PC-9 (cell line): ENCODE measurements around the gene SH3RF3. TPM values are rescaled to one million over a fixed set of nuclear protein-coding genes. Genes with fewer than 3 reads are reported as not detected.

Source experiments
- BruUV-seq: library from RNA; stranded (reverse); fragments of 400-500 nt; replicated peaks from 2 replicates; lab custom pipeline; 2021; lab: Mats Ljungman, UMichigan
- CTCF ChIA-PET: fragments of 300-600 bp; sonication (Branson Sonifier 250); formaldehyde crosslinking; loops from one replicate; lab custom pipeline; 2022; ENCODE audit warnings: antibody characterized with exemption; lab: Charles Lee
- POLR2A ChIA-PET: fragments of 300-600 bp; sonication (Branson Sonifier 250); formaldehyde crosslinking; loops from one replicate; lab custom pipeline; 2022; ENCODE audit warnings: antibody characterized with exemption; ENCODE audit not compliant: unreplicated experiment; lab: Charles Lee
- DNase-seq, 2 experiments: peaks; one replicate each; pipeline versions ENCODE4 v3.0.0 to v3.0.0-alpha.2; 2015 to 2022; ENCODE audit warnings: mixed read lengths in 1 of 2
- H2AFZ ChIP-seq: fragments of 200-600 bp; sonication (generic); 2 replicates; pipeline ENCODE4 v1.8.1; 2017; ENCODE audit warnings: antibody characterized with exemption
- H3F3A ChIP-seq: fragments of 200-600 bp; sonication (generic); 2 replicates; pipeline ENCODE4 v1.8.1; 2017; ENCODE audit warnings: antibody characterized with exemption, mild to moderate bottlenecking, low read depth; ENCODE audit not compliant: insufficient read depth
- H3K27ac ChIP-seq: fragments of 200-600 bp; sonication (generic); 2 replicates; pipeline ENCODE4 v1.6.1; 2016; ENCODE audit warnings: mixed run types
- H3K27me3 ChIP-seq: fragments of 200-600 bp; sonication (generic); 2 replicates; pipeline ENCODE4 v1.6.1; 2016; ENCODE audit warnings: low read depth, mixed run types; ENCODE audit not compliant: insufficient read depth
- H3K36me3 ChIP-seq: fragments of 200-600 bp; sonication (generic); 2 replicates; pipeline ENCODE4 v1.6.1; 2016; ENCODE audit warnings: low read depth, mixed run types
- H3K4me1 ChIP-seq: fragments of 200-600 bp; sonication (generic); replicated peaks from 2 replicates; pipeline ENCODE4 v1.6.1; 2016; ENCODE audit warnings: mixed run types; ENCODE audit not compliant: insufficient read depth
- H3K4me2 ChIP-seq: fragments of 200-600 bp; sonication (generic); 2 replicates; pipeline ENCODE4 v1.6.1; 2017; ENCODE audit warnings: mixed run types
- H3K4me3 ChIP-seq: fragments of 200-600 bp; sonication (generic); 2 replicates; pipeline ENCODE4 v1.6.1; 2016; ENCODE audit warnings: mixed run types
- H3K79me2 ChIP-seq: fragments of 200-600 bp; sonication (generic); 2 replicates; pipeline ENCODE4 v1.6.1; 2017; ENCODE audit warnings: low read depth, mixed run types
- H3K9me2 ChIP-seq: fragments of 200-600 bp; sonication (generic); 2 replicates; pipeline ENCODE4 v1.8.1; 2017; ENCODE audit warnings: mild to moderate bottlenecking; ENCODE audit not compliant: insufficient read depth
- H3K9me3 ChIP-seq: fragments of 200-600 bp; sonication (generic); 2 replicates; pipeline ENCODE4 v1.8.1; 2016; ENCODE audit warnings: low read depth; ENCODE audit not compliant: insufficient read depth
- H4K20me1 ChIP-seq: fragments of 200-600 bp; sonication (generic); 2 replicates; pipeline ENCODE4 v1.8.1; 2017; ENCODE audit not compliant: insufficient read depth
- CTCF ChIP-seq: fragments of 200-600 bp; sonication (generic); conservative IDR thresholded peaks from 2 replicates; pipeline ENCODE4 v1.6.1; 2017; ENCODE audit warnings: mixed run types, antibody characterized with exemption, mild to moderate bottlenecking, moderate library complexity
- EZH2 ChIP-seq: fragments of 200-600 bp; sonication (generic); IDR thresholded peaks from 2 replicates; pipeline ENCODE4 v1.8.0; 2017; ENCODE audit warnings: antibody characterized with exemption, low read depth
- intact Hi-C: fragments of 100-400 bp; cut with micrococcal nuclease; formaldehyde crosslinking; loops from one replicate; pipeline ENCODE4 v1.10.0; 2022; ENCODE audit not compliant: unreplicated experiment
- total RNA-seq: library from RNA; stranded (reverse); gene quantifications from 2 replicates; pipeline ENCODE4 v1.2.3, GENCODE V29; 2021

Gene SH3RF3
- total RNA-seq, 1 experiment from 2014 or later, result 6.1 TPM

DNA sequence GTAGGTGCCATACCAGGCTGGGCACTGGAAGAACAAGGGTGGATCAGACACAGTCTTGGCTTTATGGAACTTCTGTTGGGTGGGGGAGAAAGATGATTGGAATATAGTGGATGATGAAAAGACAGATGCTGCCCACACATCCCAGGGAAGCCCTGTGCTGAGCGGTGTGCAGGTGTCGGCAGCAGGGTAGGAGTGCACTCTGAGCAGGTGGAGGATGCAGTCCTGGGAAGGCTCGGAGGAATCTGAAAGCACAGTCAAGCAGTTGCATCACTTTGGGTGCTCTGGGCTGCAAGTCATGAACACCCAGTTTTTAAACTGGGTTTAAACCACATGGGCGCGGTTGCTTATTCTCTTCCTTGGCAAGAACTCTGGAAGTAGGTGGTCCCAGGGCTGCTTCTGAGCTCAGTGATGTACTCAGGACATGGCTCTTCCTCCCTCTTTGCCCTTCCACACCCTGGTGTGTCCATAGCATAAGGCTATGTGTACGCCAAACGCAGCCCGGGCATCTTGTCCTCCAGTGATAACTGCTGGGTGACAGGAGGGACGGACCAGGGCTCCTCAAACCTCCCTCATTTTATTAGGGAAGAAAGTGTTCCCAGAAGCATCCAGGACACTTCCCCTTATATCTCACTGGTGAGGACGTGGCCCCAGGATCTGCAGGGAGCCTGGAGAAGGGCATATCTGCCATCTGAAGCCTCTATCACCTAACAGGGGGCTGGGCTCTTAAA is 84.0 kb downstream of the SH3RF3 start:
- H3K4me3 ChIP-seq, result no peak overlapping the region
- H3K4me1 ChIP-seq, result peaks cover 83% of the 10 kb centered on the region
- TF ChIP-seq CTCF, result no peak
- no peak for TF ChIP-seq EZH2
- H3K79me2 ChIP-seq, result peaks cover 60% of the 10 kb centered on the region
- intact Hi-C loops, result loop anchor here (5.0 kb wide), 2 partner anchors 119 to 194 kb away; no protein-coding TSS in a partner anchor
- TSS peak; percentile 82 for BruUV-seq
- no peaks in the 10 kb centered on the region for H4K20me1 ChIP-seq
- no peaks in the 10 kb centered on the region for H3K27me3 ChIP-seq
- H3K9me2 ChIP-seq, result no peaks in the 10 kb centered on the region
- ChIA-PET POLR2A (no interaction called here), CTCF (interaction anchor here (0.6 kb wide), 1 partner anchor 119 kb away, joined by 3 read pairs; no protein-coding TSS in a partner anchor)
- no peaks in the 10 kb centered on the region for H3K9me3 ChIP-seq
- H3K4me2 ChIP-seq, result peak overlapping the region; percentile 48
- no peak overlapping the region for H2AFZ ChIP-seq
- H3K27ac ChIP-seq, result peak overlapping the region; percentile 82
- no peak for DNase-seq
- H3F3A ChIP-seq, result peaks cover 41% of the 10 kb centered on the region; the same call in 1 of the 2 replicates
- H3K36me3 ChIP-seq, result no peaks in the 10 kb centered on the region

DNA sequence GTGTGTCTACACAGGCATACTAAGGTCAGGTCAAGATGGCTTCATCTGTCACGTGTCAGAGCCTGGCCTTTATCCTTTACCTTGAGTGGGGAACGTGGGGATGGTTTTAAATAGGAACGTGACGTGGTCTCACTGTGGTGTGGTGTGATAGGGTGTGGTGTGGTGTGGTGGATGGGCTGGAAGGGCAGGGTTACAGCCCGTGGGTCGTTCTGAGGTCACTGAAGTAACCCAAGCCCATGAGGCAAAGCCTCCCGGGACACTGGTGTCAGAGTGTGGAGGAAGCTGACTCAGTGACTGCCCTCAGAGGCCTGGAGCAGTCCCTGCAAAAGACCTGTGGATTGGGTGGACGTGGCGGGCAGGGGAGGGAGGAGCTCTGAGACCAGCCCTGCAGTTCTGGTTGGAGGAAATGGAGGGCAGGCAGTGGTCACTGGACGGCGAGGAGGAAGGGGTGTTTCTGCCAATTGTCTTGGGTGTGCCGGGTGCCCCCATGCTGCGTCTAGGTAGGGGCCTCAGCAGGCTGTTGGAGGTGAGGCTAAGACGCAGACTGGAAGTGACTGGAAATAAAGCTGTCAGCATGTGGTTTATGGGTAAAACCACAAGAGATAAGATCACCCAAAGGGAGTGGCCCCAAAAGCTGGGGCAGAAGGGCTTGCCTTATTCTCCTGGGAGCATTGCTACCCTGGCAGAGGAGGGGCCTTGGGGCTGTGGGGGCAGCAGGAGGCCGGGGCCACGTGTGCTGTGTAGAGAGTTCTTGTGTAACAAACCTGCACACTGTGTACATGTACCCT is 84.8 kb downstream of the SH3RF3 start:
- intact Hi-C loops, result loop anchor here (1.0 to 5.0 kb wide), 4 partner anchors 27 to 193 kb away; no protein-coding TSS in a partner anchor
- DNase-seq, result peak; percentile 91 to 96
- Histone ChIP-seq H3K4me3 (no peak overlapping the region), H3K36me3 (no peaks in the 10 kb centered on the region), H3K27me3 (no peaks in the 10 kb centered on the region), H3K4me1 (peaks cover 74% of the 10 kb centered on the region), H3F3A (peaks cover 33% of the 10 kb centered on the region; the same call in 1 of the 2 replicates), H3K9me2 (no peaks in the 10 kb centered on the region), H3K79me2 (peaks cover 51% of the 10 kb centered on the region), H3K27ac (peak overlapping the region; percentile 82), H4K20me1 (no peaks in the 10 kb centered on the region), H3K4me2 (peak overlapping the region; percentile 48), H3K9me3 (no peaks in the 10 kb centered on the region), H2AFZ (no peak overlapping the region)
- BruUV-seq, result no TSS peak
- CTCF ChIA-PET, result interaction anchor here (0.6 kb wide), 2 partner anchors 75 to 119 kb away, joined by 3 read pairs; no protein-coding TSS in a partner anchor
- POLR2A ChIA-PET, result interaction anchor here (0.5 to 0.7 kb wide), 2 partner anchors 28 to 30 kb away, joined by 3 read pairs; no protein-coding TSS in a partner anchor
- TF ChIP-seq EZH2 (no peak), CTCF (no peak)

GRCh38 chr2:109214651-109215371 is 85.8 kb downstream of the SH3RF3 start:
- Histone ChIP-seq H3K9me2 (no peaks in the 10 kb centered on the region), H3K4me2 (peak overlapping the region; percentile 48), H3K4me3 (no peak overlapping the region), H3K36me3 (no peaks in the 10 kb centered on the region), H3K27ac (peak overlapping the region; percentile 82), H3K27me3 (no peaks in the 10 kb centered on the region), H3K4me1 (peaks cover 66% of the 10 kb centered on the region), H3K9me3 (no peaks in the 10 kb centered on the region), H2AFZ (no peak overlapping the region), H3F3A (peaks cover 25% of the 10 kb centered on the region; the same call in 1 of the 2 replicates), H3K79me2 (peaks cover 49% of the 10 kb centered on the region), H4K20me1 (no peaks in the 10 kb centered on the region)
- POLR2A ChIA-PET, result interaction anchor here (0.5 kb wide), 1 partner anchor 29 kb away, joined by 3 read pairs; no protein-coding TSS in a partner anchor
- intact Hi-C loops, result loop anchor here (1.0 to 5.0 kb wide), 4 partner anchors 26 to 192 kb away; no protein-coding TSS in a partner anchor
- CTCF ChIA-PET, result no interaction called here
- no peak for TF ChIP-seq CTCF
- TF ChIP-seq EZH2, result no peak
- no peak for DNase-seq
- no TSS peak for BruUV-seq
